PC-3 (cell line): ENCODE data around the gene ATP13A3.

Experiments
- CTCF ChIP-seq: fragments of 300-600 bp; sonication (generic); conservative IDR thresholded peaks from 2 replicates; pipeline ENCODE4 v1.5.1; 2017; ENCODE audit warnings: antibody characterized with exemption, low read depth, mild to moderate bottlenecking, low read length
- EZH2 ChIP-seq: fragments of 300-600 bp; sonication (generic); IDR thresholded peaks from one replicate; pipeline ENCODE4 v1.6.1; 2017; ENCODE audit warnings: antibody characterized with exemption, mild to moderate bottlenecking, low read length; ENCODE audit not compliant: unreplicated experiment
- EZH2phosphoT487 ChIP-seq: fragments of 300-600 bp; sonication (generic); IDR thresholded peaks from 2 replicates; pipeline ENCODE4 v1.6.1; 2018; ENCODE audit warnings: mild to moderate bottlenecking, antibody characterized with exemption, low read length, borderline replicate concordance

- TF ChIP-seq CTCF (no peak), EZH2 (no peak), EZH2phosphoT487 (no peak)
These were observed 61.8 kb downstream of the ATP13A3 start for GRCh38 chr3:194424953-194425352.
